ENCODE measurements around the gene ZNF185.

ZNF185 gene

GRCh38 chrX:152942077-152942442 is 44.2 kb downstream of the ZNF185 start:
- POLR2A ChIA-PET = interaction anchor here (0.5 to 1.4 kb wide), 6 partner anchors 11 to 1097 kb away, joined by 3 to 4 read pairs (median 3); partner anchors contain the start of gene ZNF185

More at GRCh38 chrX:152942077-152942442, 44.2 kb downstream of the ZNF185 start:
- Histone ChIP-seq H3K4me1 (ENCODE audit: control insufficient read depth, insufficient read depth, low read length) (no peaks in the 10 kb centered on the region), H3K36me3 (ENCODE audit: control insufficient read depth in 2 of 2, insufficient read depth in 1 of 2, low read length in 2 of 2) (no peaks in the 10 kb centered on the region; a peak in 1 of 3 replicates), H3K9me3 (ENCODE audit: control insufficient read depth, insufficient read depth, low read depth, low read length) (no peaks in the 10 kb centered on the region), H3K27ac (ENCODE audit: extremely low read depth, low read depth, low read length) (no peak overlapping the region; the same call in 1 of the 2 replicates), H3K4me3 (ENCODE audit: low read depth, low read length) (peak overlapping the region; percentile 56)
- TF ChIP-seq PATZ1 (tag by site-specific recombination; IDR thresholded peaks at IDR 0.05) = 0 out of 2 replicates have a peak, but pooled peaks have one; percentile 1
- TF ChIP-seq ZNF776 (tag by site-specific recombination; IDR thresholded peaks at IDR 0.05; ENCODE audit: borderline replicate concordance) = no peak
- TF ChIP-seq SETDB1 (IDR thresholded peaks at IDR 0.05; ENCODE audit: insufficient read length, low read length) = no peak
- no peak for TF ChIP-seq ZNF335 (tag by site-specific recombination; conservative IDR thresholded peaks at IDR 0.05)
- TF ChIP-seq ZNF626 (tag by site-specific recombination; IDR thresholded peaks at IDR 0.05) = no peak
- no peak for TF ChIP-seq ZNF654 (tag by site-specific recombination; IDR thresholded peaks at IDR 0.05; ENCODE audit: low read depth)
- no peak for TF ChIP-seq KLF7 (tag by site-specific recombination; IDR thresholded peaks at IDR 0.05; ENCODE audit: borderline replicate concordance)
- TF ChIP-seq ZNF350 (tag by site-specific recombination; IDR thresholded peaks at IDR 0.05) = no peak
- no peak for TF ChIP-seq ZNF449 (tag by site-specific recombination; IDR thresholded peaks at IDR 0.05)
- TF ChIP-seq ZBTB10 (tag by site-specific recombination; IDR thresholded peaks at IDR 0.05) = no peak
- no peak for TF ChIP-seq YY2 (tag by site-specific recombination; IDR thresholded peaks at IDR 0.05)
- TF ChIP-seq ZNF169 (tag by site-specific recombination; IDR thresholded peaks at IDR 0.05) = no peak
- no peak for TF ChIP-seq ZIC2 (tag by site-specific recombination; IDR thresholded peaks at IDR 0.05)
- peak; percentile 51 for TF ChIP-seq PRDM10 (tag by site-specific recombination; IDR thresholded peaks at IDR 0.05)
- TF ChIP-seq ZNF362 (tag by site-specific recombination; IDR thresholded peaks at IDR 0.05) = no peak
- CTCF ChIA-PET = interaction anchor here (0.7 to 2.5 kb wide), 31 partner anchors 9 to 1572 kb away, joined by 3 to 20 read pairs (median 4); partner anchors contain the start of genes DUSP9 and ZNF275
